HG03280 (cell line): ENCODE results near the gene EFHD2.
"Not testable (repeated sequence)": the region's sequence is repeated elsewhere in the genome, so short reads cannot be mapped to it uniquely, and the experiment has no call there.

ENCODE experiments used
- ATAC-seq: cut with Tn5 transposase; IDR thresholded peaks from one replicate; pipeline ENCODE4 v1.9.1; 2021; ENCODE audit warnings: mild to moderate bottlenecking, moderate library complexity; ENCODE audit not compliant: unreplicated experiment

Gene EFHD2

GRCh38 chr1:15409388-15410222 is at the start of gene EFHD2:
TSS of gene EFHD2 (plus strand) at chr1:15409888. CDS start at chr1:15409972, 84 bp downstream.
- peak; percentile 76 for ATAC-seq

GRCh38 chr1:15360700-15361099 is 49.0 kb upstream of the EFHD2 start:
- no peak for ATAC-seq

- ATAC-seq = no peak
Measured at GRCh38 chr1:15362096-15362736, 47.5 kb upstream of the EFHD2 start.

- no peak for ATAC-seq
Measured at GRCh38 chr1:15362737-15363128, 47.0 kb upstream of the EFHD2 start.

GRCh38 chr1:15364740-15365139 is 44.9 kb upstream of the EFHD2 start:
- no peak for ATAC-seq

- no peak for ATAC-seq
Measured at GRCh38 chr1:15368888-15369287, 40.8 kb upstream of the EFHD2 start.

GRCh38 chr1:15370268-15370667 is 39.4 kb upstream of the EFHD2 start:
- no peak for ATAC-seq

GRCh38 chr1:15370781-15371520 is 38.7 kb upstream of the EFHD2 start:
- ATAC-seq = no peak

- no peak for ATAC-seq
Measured at GRCh38 chr1:15371610-15372545, 37.8 kb upstream of the EFHD2 start.

GRCh38 chr1:15378729-15379128 is 31.0 kb upstream of the EFHD2 start:
- ATAC-seq = no peak

GRCh38 chr1:15379151-15379550 is 30.5 kb upstream of the EFHD2 start:
- ATAC-seq = not testable (repeated sequence)

- no peak for ATAC-seq
Measured at GRCh38 chr1:15380601-15381508, 28.8 kb upstream of the EFHD2 start.

GRCh38 chr1:15381805-15382204 is 27.9 kb upstream of the EFHD2 start:
- no peak for ATAC-seq

- ATAC-seq = no peak
Measured at GRCh38 chr1:15382601-15383518, 26.8 kb upstream of the EFHD2 start.

- no peak for ATAC-seq
Measured at GRCh38 chr1:15383810-15384209, 25.9 kb upstream of the EFHD2 start.

- ATAC-seq = no peak
Measured at GRCh38 chr1:15384301-15384901, 25.3 kb upstream of the EFHD2 start.

- ATAC-seq = no peak
Measured at GRCh38 chr1:15385420-15385819, 24.3 kb upstream of the EFHD2 start.

GRCh38 chr1:15386164-15386749 is 23.4 kb upstream of the EFHD2 start:
- no peak for ATAC-seq
